Measurements from ENCODE around the gene STK36.

STK36 gene

DNA sequence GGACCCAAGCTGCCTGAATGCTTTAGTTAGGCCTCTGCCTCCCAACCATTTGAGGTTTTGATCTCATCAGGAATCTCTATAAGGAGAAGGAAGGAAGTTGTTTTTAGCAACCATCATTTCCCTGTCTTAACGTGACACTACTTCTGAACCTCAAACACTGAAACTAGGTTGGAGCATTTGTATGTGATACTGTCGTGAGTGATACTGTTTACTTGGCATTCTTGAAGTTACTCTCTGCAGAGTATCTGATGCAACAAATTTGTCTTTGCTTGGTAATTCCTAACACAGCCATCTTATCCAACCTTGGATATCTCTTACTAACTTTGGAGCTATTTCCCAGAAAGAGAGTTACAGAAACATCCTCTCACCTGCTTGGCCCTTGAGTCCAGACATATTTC, 60.9 kb downstream of the STK36 start:
- ChIA-PET CTCF (interaction anchor here (3.8 to 9.5 kb wide), 3 partner anchors 11 to 117 kb away, joined by 19 to 106 read pairs (median 28); partner anchors contain the start of gene TTLL4), POLR2A (no interaction called here)
- no peak for DNase-seq (ENCODE audit: low read depth, low spot score)
- TF ChIP-seq, protein P1, sequence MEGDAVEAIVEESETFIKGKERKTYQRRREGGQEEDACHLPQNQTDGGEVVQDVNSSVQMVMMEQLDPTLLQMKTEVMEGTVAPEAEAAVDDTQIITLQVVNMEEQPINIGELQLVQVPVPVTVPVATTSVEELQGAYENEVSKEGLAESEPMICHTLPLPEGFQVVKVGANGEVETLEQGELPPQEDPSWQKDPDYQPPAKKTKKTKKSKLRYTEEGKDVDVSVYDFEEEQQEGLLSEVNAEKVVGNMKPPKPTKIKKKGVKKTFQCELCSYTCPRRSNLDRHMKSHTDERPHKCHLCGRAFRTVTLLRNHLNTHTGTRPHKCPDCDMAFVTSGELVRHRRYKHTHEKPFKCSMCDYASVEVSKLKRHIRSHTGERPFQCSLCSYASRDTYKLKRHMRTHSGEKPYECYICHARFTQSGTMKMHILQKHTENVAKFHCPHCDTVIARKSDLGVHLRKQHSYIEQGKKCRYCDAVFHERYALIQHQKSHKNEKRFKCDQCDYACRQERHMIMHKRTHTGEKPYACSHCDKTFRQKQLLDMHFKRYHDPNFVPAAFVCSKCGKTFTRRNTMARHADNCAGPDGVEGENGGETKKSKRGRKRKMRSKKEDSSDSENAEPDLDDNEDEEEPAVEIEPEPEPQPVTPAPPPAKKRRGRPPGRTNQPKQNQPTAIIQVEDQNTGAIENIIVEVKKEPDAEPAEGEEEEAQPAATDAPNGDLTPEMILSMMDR (IDR thresholded peaks at IDR 0.05; ENCODE audit: insufficient read depth, low read length, missing control alignments) = no peak
- no peak overlapping the region for H3K4me3 ChIP-seq (ENCODE audit: low read depth, low read length)

DNA sequence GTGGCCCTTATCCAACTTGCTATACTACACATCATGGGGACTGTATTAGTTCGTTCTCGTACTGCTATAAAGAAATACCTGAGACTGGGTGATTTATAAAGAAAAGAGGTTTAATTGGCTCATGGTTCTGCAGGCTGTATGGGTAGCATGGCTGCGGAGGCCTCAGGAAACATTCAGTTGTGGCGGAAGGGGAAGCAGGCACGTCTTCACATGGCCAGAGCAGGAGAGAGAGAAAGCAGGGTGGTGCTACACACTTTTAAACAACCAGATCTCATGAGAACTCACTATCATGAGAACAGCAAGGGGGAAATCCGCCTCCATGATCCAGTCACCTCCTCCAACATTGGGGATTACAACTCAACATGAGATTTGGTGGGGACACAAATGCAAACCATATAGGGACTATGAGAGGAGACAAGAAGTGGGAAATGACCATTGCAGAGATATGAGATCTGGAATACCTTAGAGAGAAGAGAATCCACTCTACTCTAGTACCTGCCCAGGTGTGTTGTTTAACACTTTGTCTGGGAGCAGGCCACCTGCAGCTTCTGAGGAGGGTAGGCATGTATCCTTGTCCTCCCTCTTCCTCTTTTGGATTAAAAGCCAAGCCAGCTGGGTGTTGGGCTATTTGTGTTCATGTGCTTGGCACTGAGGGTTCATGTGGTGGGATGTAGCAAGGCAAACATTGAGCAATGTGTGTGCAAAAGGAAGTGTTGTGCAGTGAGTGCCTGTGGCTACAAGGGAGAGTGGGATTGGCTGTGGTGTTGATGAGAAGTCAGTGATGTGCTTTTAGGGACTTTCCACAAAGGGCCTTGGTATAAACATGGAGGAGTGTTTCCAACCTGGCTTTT, 61.5 kb downstream of the STK36 start:
- H3K4me3 ChIP-seq (ENCODE audit: low read depth, low read length) = no peak overlapping the region
- ChIA-PET CTCF (interaction anchor here (1.4 to 9.5 kb wide), 3 partner anchors 12 to 116 kb away, joined by 8 to 106 read pairs (median 19); partner anchors contain the start of gene TTLL4), POLR2A (no interaction called here)
- TF ChIP-seq, protein P1 (IDR thresholded peaks at IDR 0.05; ENCODE audit: insufficient read depth, low read length, missing control alignments) = no peak
- DNase-seq (ENCODE audit: low read depth, low spot score) = peak; percentile 36

DNA sequence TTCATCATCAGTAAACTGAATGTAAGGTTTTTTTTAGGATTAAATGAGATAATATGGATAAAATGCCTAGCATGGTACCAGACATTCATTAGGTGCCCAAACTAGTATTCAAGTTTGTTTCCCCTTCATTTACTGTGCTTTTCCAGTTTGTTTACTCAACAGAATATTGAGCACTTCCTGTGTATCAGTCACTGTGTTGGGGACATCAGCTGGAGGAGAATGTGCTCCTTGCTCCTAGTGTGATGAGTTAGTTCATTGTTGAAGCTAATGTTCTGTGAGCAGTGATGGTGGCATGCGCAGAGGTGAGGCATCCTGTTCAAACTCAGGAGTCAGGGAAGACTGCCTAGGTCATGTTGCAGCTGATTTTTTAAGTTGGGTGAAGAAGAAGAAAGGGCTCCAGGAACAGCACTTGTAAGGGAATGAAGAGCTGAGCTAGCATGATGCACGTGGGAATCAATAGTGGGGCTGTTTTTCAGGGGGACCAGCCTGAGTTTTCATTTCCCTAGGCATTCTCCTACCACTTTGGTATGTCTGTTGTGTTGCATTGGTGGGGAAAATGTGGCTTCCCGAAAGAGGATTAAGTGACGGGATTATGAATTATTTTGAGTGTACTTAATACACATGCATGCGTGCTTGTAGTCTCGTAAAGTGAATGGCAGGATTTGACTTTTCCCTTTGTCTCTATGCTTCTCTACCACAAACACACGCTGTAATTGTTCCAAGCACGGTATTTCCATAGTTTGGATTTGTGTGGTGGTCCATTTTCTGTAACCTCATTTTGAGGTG, 62.5 kb downstream of the STK36 start:
- CTCF ChIA-PET = interaction anchor here (1.4 kb wide), 1 partner anchor 24 kb away, joined by 8 read pairs; the partner anchor contains the start of gene TTLL4
- TF ChIP-seq, protein P1 (IDR thresholded peaks at IDR 0.05; ENCODE audit: insufficient read depth, low read length, missing control alignments) = no peak
- no peak overlapping the region for H3K4me3 ChIP-seq (ENCODE audit: low read depth, low read length)
- POLR2A ChIA-PET = no interaction called here
- DNase-seq (ENCODE audit: low read depth, low spot score) = no peak

DNA sequence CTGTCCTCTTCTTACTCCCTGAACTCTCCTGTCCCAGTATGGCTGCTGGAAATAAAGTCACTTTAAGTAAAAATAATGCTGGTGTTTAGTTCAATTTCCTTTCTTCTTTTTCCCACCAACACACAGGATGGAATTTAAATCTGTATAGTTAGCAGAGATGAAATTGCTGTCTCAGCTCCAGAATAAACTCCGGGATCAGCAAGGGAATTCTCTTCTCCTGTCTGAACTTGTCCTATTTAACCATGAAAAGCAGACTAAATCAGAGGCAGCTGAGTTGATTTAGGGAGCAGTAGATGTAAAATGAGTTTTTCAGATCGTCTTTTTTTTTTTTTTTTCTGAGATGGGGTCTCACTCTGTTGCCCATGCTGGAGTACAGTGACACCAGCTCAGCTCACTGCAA, 64.6 kb downstream of the STK36 start:
- TF ChIP-seq, protein P1 (IDR thresholded peaks at IDR 0.05; ENCODE audit: insufficient read depth, low read length, missing control alignments) = no peak
- DNase-seq (ENCODE audit: low read depth, low spot score) = no peak
- ChIA-PET CTCF (interaction anchor here (1.2 to 1.7 kb wide), 3 partner anchors 9 to 111 kb away, joined by 3 to 5 read pairs (median 5); no protein-coding TSS in a partner anchor), POLR2A (no interaction called here)
- no peak overlapping the region for H3K4me3 ChIP-seq (ENCODE audit: low read depth, low read length)

DNA sequence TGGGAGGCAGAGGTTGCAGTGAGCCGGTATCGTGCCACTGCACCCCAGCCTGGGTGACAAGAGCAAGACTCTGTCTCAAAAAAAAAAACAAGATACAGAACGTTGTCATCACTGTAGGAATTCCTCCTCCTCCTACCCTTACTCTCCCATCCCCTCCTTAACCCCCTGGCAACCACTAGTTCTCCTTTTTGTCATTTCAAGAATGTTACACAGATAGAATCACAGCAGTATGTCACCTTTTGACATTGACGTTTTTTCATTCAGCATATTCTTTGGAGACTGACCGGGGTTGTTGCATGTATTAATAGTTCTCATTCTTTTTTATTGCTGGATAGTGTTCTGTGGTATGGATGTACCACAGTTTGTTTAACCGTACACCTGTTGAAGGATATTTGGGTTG, 71.2 kb downstream of the STK36 start:
- ChIA-PET CTCF (interaction anchor here (1.1 to 1.4 kb wide), 2 partner anchors 55 to 104 kb away, joined by 3 to 4 read pairs; no protein-coding TSS in a partner anchor), POLR2A (no interaction called here)
- H3K4me3 ChIP-seq (ENCODE audit: low read depth, low read length) = no peak overlapping the region
- TF ChIP-seq, protein P1 (IDR thresholded peaks at IDR 0.05; ENCODE audit: insufficient read depth, low read length, missing control alignments) = no peak
- no peak for DNase-seq (ENCODE audit: low read depth, low spot score)

DNA sequence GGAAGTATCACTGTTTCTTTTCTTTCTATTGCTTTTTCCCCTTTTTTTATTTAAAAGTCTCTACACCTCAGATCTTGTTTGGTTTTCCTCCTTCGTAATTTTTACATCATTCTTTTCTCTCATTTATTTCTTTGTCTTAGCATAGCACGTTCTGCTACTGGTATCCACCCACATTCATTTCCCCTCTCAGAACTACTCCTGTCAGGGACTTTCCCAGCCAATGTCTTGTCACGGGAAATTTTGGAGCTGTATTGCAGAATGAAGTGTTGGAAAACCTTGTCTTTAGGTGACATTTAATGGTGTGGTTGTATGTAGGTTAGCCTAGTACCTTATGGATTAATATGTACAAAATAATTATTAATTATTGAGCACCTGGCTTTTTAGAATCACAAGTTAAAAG, 72.7 kb downstream of the STK36 start:
- CTCF ChIA-PET = interaction anchor here (0.9 to 1.8 kb wide), 2 partner anchors 11 to 33 kb away, joined by 3 to 5 read pairs; partner anchors contain the start of gene TTLL4
- TF ChIP-seq, protein P1 (IDR thresholded peaks at IDR 0.05; ENCODE audit: insufficient read depth, low read length, missing control alignments) = no peak
- POLR2A ChIA-PET = no interaction called here
- H3K4me3 ChIP-seq (ENCODE audit: low read depth, low read length) = no peak overlapping the region
- DNase-seq (ENCODE audit: low read depth, low spot score) = no peak

All from AG04449 (cell line).